ENCODE data around the gene MIF.

DNA sequence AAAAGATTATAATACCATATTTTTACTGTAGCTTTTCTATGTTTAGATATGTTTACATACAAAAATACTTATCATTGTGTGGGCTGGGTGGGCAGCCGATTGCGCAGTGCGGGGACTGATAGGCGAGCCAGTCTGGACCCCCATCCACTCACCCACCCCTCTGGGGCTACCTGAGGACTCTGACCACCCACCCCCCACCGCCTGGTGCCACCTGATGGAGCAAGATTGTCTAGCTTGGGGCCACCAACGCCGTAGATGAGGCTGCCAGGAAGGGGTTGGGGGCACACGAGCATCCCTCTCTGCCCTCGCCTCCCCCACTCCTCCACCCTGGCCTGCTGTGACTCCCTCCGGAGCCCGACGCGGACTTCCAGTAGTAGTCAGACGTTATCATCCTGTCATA, 32.4 kb downstream of the MIF start:
- TF ChIP-seq, protein P1, sequence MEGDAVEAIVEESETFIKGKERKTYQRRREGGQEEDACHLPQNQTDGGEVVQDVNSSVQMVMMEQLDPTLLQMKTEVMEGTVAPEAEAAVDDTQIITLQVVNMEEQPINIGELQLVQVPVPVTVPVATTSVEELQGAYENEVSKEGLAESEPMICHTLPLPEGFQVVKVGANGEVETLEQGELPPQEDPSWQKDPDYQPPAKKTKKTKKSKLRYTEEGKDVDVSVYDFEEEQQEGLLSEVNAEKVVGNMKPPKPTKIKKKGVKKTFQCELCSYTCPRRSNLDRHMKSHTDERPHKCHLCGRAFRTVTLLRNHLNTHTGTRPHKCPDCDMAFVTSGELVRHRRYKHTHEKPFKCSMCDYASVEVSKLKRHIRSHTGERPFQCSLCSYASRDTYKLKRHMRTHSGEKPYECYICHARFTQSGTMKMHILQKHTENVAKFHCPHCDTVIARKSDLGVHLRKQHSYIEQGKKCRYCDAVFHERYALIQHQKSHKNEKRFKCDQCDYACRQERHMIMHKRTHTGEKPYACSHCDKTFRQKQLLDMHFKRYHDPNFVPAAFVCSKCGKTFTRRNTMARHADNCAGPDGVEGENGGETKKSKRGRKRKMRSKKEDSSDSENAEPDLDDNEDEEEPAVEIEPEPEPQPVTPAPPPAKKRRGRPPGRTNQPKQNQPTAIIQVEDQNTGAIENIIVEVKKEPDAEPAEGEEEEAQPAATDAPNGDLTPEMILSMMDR (conservative IDR thresholded peaks at IDR 0.05; ENCODE audit: low read length) = no peak
- no peak for TF ChIP-seq EZH2phosphoT487 (IDR thresholded peaks at IDR 0.05; ENCODE audit: borderline replicate concordance)
